ENCODE measurements around the gene KCNB1. TPM values are rescaled to one million over a fixed set of nuclear protein-coding genes. Genes with fewer than 3 reads are reported as not detected.

Gene KCNB1
- total and polyA plus RNA-seq, 4 donors: under 0.01 to 3.4 (median 1.4) TPM

DNA sequence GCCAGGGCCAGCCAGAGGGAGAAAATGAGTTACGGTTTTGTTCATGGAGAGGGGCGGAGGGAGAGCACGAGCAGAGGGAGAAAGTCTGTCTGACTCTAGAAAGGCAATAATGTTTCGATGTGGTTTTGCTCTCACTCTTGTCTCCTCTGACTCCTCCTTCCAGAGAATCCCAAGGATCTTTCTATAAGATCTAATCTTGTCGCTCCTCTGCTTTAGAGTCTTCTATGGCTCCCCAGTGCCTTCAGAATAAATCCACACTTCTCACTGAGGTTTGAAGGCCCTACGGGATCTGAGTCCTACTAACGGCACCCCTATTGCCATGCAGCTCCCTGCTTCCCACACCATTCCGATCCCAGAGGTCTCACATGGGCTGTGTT, 66.8 kb downstream of the KCNB1 start:
- H3K27me3 ChIP-seq (ENCODE audit: control insufficient read depth in 4 of 4, insufficient read depth in 4 of 4, low read length in 3 of 4): no peaks in the 10 kb centered on the region
- WGBS: 94% methylated on average over 8 of the region's 8 CpGs
- no peaks in the 10 kb centered on the region for H3K36me3 ChIP-seq (ENCODE audit: control insufficient read depth in 4 of 4, insufficient read depth in 3 of 4, low read depth in 1 of 4, low read length in 3 of 4)
- H3K9me3 ChIP-seq (ENCODE audit: control insufficient read depth in 4 of 4, low read length in 3 of 4): no peaks in the 10 kb centered on the region
- no peak overlapping the region for H3K4me3 ChIP-seq (ENCODE audit: low read depth in 1 of 3, low read length in 3 of 3)
- no peak overlapping the region for H3K27ac ChIP-seq (ENCODE audit: low read depth in 1 of 2, low read length in 2 of 2)
- no peak for DNase-seq (ENCODE audit: low spot score)
- H3K4me1 ChIP-seq (ENCODE audit: control insufficient read depth in 4 of 4, insufficient read depth in 4 of 4, low read length in 3 of 4): peaks cover 0 to 9% (median 3%) of the 10 kb centered on the region in 4 donors
- TF ChIP-seq EGR1 (IDR thresholded peaks at IDR 0.05; ENCODE audit: low read depth in 2 of 2) (no peak), TAF1 (conservative IDR thresholded peaks at IDR 0.05) (no peak), FOXA1 (IDR thresholded peaks at IDR 0.05) (no peak), HNF4G (IDR thresholded peaks at IDR 0.05) (no peak), YY1 (IDR thresholded peaks at IDR 0.05) (no peak)
- no peak overlapping the region for H3K9ac ChIP-seq (ENCODE audit: low read depth in 1 of 2, low read length in 2 of 2)

- no peaks in the 10 kb centered on the region for H3K9me3 ChIP-seq (ENCODE audit: control insufficient read depth in 4 of 4, low read length in 3 of 4)
- H3K27ac ChIP-seq (ENCODE audit: low read depth in 1 of 2, low read length in 2 of 2): no peak overlapping the region
- TF ChIP-seq YY1 (IDR thresholded peaks at IDR 0.05) (no peak), FOXA1 (IDR thresholded peaks at IDR 0.05) (no peak), RAD21 (IDR thresholded peaks at IDR 0.05) (no peak), TAF1 (conservative IDR thresholded peaks at IDR 0.05) (no peak), GABPA (IDR thresholded peaks at IDR 0.05 in 1 of 2, conservative IDR thresholded peaks at IDR 0.05 in 1 of 2) (no peak), HNF4G (IDR thresholded peaks at IDR 0.05) (no peak)
- H3K9ac ChIP-seq (ENCODE audit: low read depth in 1 of 2, low read length in 2 of 2): no peak overlapping the region
- no peak overlapping the region for H3K4me3 ChIP-seq (ENCODE audit: low read depth in 1 of 3, low read length in 3 of 3)
- no peaks in the 10 kb centered on the region for H3K27me3 ChIP-seq (ENCODE audit: control insufficient read depth in 4 of 4, insufficient read depth in 4 of 4, low read length in 3 of 4)
- 81% methylated on average over 8 of the region's 8 CpGs for WGBS
- H3K36me3 ChIP-seq (ENCODE audit: control insufficient read depth in 4 of 4, insufficient read depth in 3 of 4, low read depth in 1 of 4, low read length in 3 of 4): no peaks in the 10 kb centered on the region
- DNase-seq (ENCODE audit: low spot score): no peak
- H3K4me1 ChIP-seq (ENCODE audit: control insufficient read depth in 4 of 4, insufficient read depth in 4 of 4, low read length in 3 of 4): peaks cover 0 to 9% (median 3%) of the 10 kb centered on the region in 4 donors
These were observed 67.3 kb downstream of the KCNB1 start for GRCh38 chr20:49415005-49415667.

DNA sequence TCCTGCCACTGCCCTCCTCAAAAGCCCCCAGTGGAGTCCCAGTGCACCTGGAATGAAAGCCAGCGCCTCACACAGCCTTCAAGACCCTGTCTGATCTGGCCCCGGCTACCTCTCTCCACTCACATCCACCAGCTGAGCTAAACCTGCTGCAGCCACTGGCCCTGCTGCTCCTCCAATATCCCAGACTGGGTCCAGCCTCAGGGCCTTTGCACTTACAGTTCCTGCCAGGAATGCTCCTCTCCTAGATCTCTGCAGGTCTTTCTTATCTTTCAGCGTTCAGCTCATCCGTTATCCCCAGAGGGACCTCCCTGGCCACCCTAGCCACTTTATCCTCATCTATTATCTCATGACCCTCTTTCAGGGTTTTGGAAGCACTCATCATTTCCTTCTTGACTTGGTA, 68.8 kb downstream of the KCNB1 start:
- 94% methylated on average over 4 of the region's 4 CpGs for WGBS
- TF ChIP-seq EGR1 (IDR thresholded peaks at IDR 0.05; ENCODE audit: low read depth in 2 of 2) (no peak), REST (IDR thresholded peaks at IDR 0.05) (no peak)
- no peaks in the 10 kb centered on the region for H3K9me3 ChIP-seq (ENCODE audit: control insufficient read depth in 4 of 4, low read length in 3 of 4)

GRCh38 chr20:49412953-49413352, 69.5 kb downstream of the KCNB1 start:
- Histone ChIP-seq H3K27ac (ENCODE audit: low read depth in 1 of 2, low read length in 2 of 2) (no peak overlapping the region), H3K4me3 (ENCODE audit: low read depth in 1 of 3, low read length in 3 of 3) (no peak overlapping the region), H3K4me1 (ENCODE audit: control insufficient read depth in 4 of 4, insufficient read depth in 4 of 4, low read length in 3 of 4) (peaks cover 0 to 3% (median 3%) of the 10 kb centered on the region in 4 donors), H3K9me3 (ENCODE audit: control insufficient read depth in 4 of 4, low read length in 3 of 4) (no peaks in the 10 kb centered on the region), H3K36me3 (ENCODE audit: control insufficient read depth in 4 of 4, insufficient read depth in 3 of 4, low read depth in 1 of 4, low read length in 3 of 4) (no peaks in the 10 kb centered on the region), H3K9ac (ENCODE audit: low read depth in 1 of 2, low read length in 2 of 2) (no peak overlapping the region), H3K27me3 (ENCODE audit: control insufficient read depth in 4 of 4, insufficient read depth in 4 of 4, low read length in 3 of 4) (no peaks in the 10 kb centered on the region)
- no peak for TF ChIP-seq ATF3 (IDR thresholded peaks at IDR 0.05)
- no peak for TF ChIP-seq YY1 (IDR thresholded peaks at IDR 0.05)
- 88% methylated on average over 6 of the region's 6 CpGs for WGBS
- DNase-seq (ENCODE audit: low spot score): no peak

More for the DNA sequence above, 68.8 kb downstream of the KCNB1 start:
- Histone ChIP-seq H3K4me3 (ENCODE audit: low read depth in 1 of 3, low read length in 3 of 3) (no peak overlapping the region), H3K4me1 (ENCODE audit: control insufficient read depth in 4 of 4, insufficient read depth in 4 of 4, low read length in 3 of 4) (peaks cover 0 to 9% (median 3%) of the 10 kb centered on the region in 4 donors), H3K36me3 (ENCODE audit: control insufficient read depth in 4 of 4, insufficient read depth in 3 of 4, low read depth in 1 of 4, low read length in 3 of 4) (no peaks in the 10 kb centered on the region), H3K27ac (ENCODE audit: low read depth in 1 of 2, low read length in 2 of 2) (no peak overlapping the region), H3K9ac (ENCODE audit: low read depth in 1 of 2, low read length in 2 of 2) (no peak overlapping the region), H3K27me3 (ENCODE audit: control insufficient read depth in 4 of 4, insufficient read depth in 4 of 4, low read length in 3 of 4) (no peaks in the 10 kb centered on the region)
- DNase-seq (ENCODE audit: low spot score): no peak
